Measurements from ENCODE around the gene ZNF444.
A peak's percentile ranks its signal among the peaks of the same experiment; 100 is the strongest.

The ZNF444 gene

DNA sequence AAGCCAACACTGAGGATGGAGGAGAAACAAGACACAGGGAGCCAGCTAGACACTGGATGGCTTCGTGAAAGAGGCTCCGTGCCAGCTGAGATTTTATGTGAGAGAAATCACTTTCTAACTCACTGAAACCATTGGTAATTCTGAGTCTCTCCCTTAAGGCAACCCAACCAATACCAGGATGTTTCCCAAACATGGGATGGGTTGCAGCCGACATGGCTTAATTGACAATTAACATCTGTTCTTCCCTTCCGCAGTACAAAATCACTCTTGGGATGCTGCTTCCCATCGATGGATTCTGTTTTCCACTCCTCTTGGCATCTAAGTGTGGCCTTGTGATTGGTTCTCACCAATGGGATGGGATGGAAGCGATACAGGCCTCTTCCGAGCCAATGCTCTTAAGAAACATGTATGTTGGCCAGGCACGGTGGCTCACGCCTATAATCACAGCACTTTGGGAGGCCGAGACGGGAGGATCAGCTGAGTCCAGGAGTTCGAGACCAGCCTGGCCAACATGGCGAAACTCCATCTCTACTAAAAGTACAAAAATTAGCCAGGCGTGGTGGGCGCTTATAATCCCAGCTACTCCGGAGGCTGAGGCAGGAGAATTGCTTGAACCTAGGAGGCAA, 17.7 kb upstream of the ZNF444 start:
- DNase-seq, result no peak

DNA sequence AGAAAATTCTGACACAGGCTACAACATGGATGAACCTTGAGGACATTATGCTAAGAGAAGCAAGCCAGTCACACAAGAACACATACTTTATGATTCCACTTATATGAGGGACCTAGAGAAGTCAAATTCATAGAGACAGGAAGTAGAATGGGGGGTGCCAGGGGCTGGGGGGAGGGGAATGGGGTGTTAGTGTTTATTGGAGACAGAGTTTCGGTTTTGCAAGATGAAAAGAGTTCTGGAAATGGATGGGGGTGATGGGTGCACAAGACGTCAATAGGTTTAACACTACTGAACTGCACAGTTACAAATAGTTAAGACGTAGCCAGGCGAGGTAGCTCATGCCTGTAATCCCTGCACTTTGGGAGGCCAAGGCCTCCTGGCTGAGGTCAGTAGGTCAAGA, 16.5 kb upstream of the ZNF444 start:
- DNase-seq, result no peak

DNA sequence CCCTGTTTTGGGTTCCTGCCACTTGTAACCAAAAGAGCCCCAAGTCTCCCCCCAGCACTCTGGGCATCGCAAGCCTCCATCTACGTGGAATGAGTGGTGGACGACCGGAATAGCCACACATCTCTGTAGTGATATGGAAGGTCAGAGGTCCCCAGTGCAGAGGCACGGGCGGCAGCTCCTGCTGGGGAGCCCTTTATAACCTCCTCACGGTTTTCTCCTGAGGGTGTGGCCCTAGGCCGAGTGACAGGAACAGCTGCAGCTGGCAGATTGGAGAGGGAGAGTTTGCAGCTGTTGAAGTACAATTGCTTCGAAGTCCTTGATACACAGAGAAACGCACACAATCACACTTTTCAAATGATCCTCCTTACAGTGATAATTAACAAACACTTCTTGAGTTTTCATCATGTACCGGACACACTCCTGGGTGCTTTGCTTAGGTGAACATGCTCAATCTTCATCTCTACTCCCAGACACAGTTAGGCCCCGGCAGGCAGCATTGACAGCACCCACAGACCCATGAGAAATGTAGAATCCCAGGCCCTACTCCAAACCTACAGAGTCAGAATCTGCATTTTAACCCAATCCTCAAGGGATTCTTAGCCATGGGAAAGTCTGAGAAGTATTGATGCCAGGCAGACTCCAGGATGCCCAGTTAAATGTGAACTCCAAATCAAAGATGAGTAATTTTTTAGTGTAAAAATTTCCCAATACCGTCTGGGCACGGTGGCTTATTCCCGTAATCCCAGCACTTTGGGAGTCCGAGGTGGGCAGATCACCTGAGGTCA, 15.1 kb upstream of the ZNF444 start:
- no peak for DNase-seq

DNA sequence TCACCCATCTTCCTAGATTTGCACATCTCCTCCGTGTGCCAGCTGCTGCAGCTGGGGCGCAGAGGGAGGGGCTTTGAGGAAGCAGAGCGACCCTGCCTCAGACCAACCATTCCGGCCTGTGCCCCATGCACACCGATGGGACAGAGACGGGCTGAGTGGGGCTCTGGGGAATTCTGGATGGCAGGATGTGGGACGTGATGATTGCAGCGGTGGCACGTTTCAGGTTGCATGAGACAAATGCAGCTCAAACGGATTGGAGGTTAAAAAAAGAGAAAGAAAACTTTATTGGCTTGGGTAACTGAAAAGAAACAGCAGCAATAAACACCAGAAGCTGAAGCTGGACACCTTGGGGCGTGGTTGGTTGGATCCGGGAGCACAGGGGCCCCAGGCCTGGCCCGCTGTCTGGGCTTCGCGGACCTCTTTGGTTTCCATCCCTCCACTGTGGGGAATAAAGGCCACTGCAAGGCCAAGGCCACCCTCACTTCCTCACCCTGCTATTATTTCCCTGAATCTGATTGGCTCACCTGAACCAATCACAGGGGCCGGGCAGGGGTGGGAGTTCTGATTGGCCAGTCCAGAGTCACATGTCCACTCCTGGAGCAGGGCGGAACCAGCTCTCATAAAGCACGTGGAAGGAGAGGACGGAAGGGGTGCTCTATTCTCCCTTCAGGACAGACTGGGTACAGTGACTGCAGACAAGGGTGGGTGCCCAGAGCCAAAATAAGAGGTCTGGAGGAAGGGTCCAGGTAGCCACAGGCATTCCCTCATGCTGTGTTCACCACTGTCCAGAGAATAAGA, 13.9 kb upstream of the ZNF444 start:
- no peak for DNase-seq

DNA sequence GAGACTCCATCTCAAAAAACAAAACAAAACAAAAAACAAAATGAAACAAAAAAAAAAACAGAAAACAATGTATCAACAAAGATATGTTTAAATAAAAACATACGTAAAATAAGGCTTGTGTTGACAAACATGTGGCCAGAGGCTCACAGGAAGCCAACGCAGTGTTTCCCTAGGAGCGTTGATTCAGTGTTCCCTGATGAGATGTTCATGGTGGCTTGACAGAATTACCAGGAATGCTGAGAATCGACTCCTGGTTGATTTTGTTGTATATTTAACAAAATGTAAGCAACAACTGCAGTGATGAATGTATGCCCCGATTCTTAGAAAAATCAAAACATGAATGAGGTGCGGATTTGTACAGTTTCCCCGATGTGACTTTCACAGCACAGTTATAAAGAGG, 11.1 kb upstream of the ZNF444 start:
- DNase-seq, result no peak

DNA sequence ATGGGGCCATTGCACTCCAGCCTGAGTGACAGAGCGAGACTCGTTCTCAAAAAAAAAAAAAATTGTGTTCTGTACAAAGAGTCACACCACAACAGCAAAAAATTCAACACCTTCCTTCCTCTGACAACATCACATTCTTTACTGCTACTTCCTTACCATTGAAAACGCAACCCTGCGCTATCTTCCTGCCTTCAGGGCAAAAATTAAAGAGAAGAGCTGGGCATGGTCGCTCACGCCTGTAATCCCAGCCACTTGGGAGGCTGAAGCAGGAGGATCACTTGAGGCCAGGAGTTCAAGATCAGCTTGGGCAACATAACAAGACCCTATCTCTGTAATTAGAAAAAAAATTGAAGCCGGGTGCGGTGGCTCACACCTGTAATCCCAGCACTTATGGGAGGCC, 9.4 kb upstream of the ZNF444 start:
- DNase-seq, result no peak

DNA sequence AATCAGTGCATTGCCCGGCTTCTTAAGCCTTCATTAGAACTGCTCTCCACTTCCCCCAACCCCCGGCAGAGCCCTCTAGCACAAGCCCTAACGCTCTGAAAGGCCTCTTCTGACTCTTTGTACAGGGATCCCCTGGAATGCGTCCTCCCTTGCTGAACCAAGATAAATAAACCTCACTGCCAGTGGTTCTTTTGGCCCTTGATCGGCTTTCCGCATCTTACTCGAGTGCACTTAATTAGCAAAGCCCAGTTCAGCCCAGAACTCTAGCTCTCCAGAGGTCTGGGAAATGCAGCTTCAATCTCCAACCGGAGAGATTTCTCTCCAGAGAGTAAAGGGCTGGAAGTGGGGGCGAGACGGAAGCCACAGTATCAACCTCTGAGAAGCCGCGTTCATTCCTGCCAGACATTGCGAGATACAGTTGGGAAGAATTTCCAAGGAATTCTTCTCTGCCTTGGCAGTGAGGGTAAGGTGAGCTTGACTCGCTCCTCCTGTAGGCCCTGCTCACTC, 8.7 kb upstream of the ZNF444 start:
- no peak for DNase-seq

DNA sequence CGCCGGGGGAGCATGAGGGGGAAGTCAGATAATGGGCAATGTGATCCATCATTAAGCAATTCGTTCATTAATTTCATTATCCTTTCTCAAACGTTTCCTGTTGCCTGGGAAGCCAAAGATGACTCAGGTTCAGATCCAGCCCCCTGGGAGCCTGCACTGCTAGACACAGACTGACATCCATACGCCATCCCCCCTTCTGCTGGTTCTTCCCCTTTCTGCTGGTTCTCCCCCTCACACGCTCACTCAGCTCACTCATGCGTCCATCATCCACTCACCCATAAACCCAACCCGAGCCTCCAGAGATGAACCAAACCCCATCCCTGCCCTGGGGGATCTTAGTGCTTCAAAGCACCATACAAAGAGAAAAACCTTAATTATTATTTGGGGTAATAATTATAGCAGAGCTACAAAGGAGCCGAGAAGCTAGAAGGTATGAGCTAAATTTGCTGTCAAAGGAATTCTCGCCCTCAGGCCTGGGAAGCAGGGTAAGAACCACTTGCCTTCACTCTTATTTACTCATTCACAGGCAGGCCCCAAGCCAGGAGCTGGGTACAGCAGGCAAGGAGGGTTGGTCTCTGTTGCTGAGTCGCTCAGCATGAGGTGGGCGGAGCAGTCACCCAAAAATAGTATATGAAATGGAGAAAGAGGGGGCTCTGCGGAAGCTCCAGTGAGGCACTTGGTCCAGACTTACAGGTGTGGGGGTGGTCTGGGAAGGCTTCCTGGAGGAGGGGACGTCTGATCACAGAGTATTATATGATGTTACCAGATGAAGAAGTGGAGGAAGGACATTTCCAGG, 7.0 kb upstream of the ZNF444 start:
- peak in 1 of 2 donors; percentile 34 for DNase-seq

DNA sequence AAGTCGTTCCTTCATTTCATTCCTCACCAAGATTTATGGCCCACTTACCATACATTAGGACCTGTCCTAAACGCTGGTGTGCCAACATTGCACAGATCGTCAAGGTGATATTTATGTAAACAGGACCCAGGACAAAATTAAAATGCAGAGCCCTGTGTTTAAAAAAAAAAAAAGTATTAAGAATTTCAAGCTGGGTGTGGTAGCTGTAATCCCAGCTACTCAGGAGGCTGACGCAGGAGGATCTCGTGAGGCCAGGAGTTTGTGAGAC, 6.5 kb upstream of the ZNF444 start:
- DNase-seq, result no peak

DNA sequence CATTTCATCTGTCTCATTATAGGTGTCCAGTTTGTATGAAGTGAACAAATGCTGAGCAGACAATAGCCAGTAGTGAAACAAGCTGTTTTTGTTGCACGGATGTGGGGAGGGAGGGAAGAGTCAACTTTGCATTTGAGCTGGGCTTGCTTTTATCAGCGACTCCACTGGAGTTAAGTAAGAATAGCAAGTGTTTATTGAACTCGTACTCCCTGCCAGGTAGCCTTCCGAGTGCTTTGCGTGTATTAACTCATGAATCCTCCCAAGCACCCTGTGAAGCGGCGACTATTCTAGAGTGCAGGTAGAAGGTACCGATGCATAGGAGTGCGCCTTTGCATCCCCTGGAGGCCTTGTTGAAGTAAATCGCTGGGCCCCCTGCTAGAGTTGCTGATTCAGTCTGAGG, 4.7 kb upstream of the ZNF444 start:
- no peak for DNase-seq

DNA sequence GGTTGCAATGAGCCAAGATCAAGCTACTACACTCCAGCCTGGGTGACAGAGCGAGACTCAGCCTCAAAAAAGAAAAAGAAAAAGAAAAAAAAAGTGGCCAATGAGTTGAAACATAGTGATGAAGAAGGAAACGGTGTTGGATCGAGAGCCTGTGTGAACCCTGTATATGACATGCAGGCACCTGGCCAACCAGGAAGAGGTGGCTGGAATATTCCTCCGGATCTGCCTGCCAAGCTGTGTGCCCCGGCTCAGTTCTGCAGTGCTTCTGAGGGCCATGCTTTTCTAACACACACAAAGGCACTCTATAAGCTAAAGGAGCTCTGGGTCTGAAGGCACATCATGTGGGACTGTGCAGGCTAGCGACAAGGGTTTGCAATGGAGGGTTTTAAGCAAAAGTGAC, 3.7 kb upstream of the ZNF444 start:
- no peak for DNase-seq

DNA sequence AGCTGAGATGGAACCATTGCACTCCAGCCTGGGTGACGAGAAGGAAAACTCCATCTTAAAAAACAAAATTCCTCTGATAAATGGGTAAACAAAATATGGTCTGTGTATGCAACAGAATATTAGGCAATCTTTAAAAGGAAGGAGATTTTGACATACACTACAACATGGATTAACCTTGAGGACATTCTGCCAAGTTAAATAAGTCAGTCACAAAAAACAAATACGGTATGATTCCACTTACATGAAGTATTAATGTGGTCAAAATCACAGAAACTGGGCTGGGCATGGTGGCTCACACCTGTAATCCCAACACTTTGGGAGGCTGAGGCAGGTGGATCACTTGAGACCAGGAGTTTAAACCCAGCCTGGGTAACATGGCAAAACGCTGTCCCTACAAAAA, 3.0 kb upstream of the ZNF444 start:
- DNase-seq, result no peak

DNA sequence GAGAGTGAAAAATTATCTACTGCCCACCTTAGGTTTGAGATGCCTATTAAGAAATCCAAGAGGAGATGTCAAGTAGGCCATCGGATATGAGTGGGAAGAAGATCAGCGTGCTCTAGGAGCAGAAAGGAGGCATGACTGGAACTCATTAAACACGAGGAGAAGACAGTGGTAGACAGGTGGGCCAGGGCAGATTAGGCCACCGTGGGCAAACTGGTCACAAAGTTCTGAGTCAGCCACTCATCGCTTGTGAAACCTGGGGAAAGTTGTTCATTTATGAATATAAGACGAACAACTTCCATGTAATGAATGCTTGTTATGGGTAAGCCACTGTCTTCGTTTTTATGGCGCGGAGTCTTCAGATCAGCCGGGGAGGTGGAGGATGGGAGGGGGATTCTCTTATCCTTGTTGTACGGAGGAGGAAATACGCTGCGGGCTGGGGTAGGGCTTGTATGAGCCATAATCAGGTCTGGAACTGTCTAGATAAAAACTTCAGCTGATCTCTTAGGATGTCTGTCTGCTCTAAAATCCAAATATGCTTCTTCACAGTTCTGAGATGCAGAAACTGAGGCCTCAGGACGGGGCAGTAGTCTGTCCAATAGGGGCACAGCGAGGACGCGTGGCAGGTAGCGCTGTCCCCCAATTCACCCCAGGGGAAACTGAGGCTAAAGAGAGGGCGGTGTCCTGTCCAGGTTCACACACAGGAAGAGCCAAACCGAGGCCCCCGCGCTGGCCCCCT, 1.1 kb upstream of the ZNF444 start:
- DNase-seq, result no peak

DNA sequence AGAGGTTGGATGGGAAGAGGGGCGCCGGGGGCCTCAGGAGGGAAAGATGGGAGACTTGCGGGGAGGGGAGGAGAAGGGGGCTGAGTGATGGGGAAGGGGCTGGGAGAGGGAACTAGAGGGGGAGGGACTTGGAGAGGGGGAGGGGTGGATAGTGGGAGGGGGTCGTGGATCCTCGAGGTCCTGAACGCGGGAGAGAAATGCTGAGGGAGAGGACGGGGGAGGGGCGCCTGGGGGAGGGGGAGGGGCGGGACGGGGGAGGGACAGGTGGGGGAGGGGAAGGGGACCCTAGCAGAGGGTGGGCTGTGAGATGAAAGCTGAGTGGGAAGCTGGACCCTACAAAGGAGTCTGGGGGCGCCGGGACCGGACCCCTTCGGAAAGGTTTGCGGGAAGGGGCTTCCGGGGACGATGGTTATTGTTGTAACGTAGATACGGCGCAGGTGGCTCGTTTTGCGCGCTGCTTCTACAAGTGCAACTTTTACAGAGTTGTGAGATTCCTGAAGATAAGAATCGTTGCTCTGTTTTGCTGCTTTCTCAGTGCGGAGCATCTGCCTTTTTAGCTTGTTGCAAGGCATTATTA, 418 bp downstream of the ZNF444 start:
- DNase-seq, result no peak

DNA sequence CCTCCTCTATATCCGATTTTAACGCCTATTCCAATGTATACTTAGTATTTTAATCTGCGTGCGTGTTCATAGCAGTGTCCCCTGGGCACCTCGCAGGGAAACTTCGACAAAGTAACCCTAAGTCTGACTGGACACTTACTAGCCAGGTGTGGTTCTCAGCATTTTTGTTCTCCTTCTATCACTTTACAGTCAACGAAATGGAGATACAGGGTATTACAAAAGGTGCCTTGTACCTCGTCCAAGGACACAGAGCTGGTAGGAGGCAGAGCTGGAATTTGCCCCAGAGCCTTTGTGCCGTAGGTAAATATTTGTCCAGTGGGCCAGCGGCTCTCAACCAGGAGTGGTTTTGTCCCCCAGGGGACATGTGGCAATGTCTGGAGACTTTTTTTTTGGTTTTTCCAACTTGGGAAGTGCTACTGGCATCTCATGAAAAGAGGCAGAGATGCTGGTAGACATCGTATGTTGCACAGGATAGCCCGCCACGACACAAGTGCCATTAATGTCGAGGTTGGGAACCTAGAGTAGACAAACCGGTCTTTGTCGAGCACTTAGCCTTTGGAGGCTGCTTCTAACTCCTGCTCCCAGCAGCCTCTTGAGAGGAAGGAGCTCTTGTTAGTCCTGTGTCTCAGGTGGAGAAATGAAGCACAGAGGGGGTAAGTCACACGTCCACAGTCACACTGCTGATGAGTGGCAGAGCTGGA, 1.1 kb downstream of the ZNF444 start:
- DNase-seq, result no peak

DNA sequence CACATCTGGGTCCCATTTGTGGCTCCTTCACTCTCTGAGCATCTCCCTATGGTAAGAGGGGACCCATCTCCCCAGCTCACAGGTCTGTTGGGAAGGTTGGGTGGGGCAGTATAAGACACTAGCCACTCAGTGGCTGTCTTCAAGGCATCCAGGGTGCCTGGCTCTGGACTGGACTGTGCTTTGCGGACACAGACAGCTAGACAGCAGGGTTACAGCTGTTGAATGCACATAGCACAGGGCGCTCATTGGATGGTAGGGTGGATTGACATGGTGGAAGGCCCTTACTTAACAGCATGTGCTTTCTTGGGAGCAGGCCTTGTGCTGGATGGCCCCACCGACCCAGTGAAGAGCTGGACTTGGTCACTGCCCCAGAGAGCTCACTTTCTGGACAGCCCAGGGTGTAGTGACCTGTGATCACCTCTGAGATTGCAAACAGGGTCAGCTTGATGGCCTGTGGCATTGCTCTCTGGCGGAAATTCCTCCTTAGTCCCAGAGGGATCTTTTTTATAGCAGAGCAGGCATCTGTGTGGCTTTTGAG, 1.9 kb downstream of the ZNF444 start:
- DNase-seq, result no peak

DNA sequence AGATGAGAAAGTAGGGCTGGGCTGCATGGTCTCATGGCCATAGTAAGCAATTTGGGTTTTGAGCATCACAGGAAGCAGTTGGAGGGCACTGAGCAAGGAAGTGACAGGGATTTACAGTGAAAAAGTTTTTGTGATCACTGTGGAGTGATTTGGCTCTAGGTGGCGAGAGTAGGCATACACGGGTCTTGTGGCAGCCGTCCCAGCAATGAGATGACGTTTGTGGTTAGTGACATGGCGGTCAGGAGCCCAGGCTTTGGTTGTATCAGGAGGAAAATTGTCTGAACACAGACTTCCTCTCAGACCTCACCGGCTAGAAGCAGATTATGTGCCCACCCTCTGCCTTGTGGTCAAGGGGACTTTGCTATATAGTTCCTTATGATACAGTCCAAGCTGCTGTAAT, 3.3 kb downstream of the ZNF444 start:
- DNase-seq, result peak in 1 of 2 donors; percentile 18

DNA sequence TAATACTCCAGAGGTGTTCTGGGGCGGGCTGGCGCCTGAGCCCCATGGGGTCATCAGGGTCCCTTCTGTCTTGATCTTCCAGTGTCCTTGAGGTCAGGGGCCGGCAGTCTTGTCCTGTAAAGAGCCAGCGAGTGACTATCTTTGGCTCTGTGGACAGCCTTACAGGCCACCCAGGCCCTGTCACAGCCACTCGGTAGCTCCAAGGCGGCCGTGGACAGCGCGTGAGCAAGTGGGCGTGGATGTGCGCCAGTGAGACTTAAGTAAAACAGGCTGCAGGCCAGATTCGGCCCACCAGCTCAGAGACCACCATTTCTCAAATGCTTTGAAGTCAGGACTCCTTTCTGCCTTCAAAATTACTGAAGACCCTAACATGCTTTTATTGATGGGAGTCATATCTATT, 3.7 kb downstream of the ZNF444 start:
- DNase-seq, result no peak

DNA sequence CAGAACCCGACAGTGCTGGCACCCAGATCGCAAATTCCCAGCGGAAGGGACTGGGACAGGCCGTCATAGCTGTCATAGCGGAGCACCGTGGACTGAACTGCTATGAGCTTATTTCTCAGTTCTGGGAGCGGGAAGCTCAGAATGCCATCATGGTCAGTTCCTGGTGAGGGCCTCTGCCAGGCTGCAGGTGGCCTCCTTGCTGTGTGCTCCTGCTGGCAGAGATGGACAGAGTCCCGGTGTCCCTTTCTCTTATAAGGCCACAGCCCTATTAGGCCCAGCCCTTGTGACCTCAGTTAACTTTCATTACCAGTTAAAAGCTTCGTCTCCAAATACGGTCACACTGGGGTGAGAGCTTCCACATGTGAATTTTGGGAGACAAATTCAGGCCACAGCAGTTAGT, 4.6 kb downstream of the ZNF444 start:
- DNase-seq, result no peak

DNA sequence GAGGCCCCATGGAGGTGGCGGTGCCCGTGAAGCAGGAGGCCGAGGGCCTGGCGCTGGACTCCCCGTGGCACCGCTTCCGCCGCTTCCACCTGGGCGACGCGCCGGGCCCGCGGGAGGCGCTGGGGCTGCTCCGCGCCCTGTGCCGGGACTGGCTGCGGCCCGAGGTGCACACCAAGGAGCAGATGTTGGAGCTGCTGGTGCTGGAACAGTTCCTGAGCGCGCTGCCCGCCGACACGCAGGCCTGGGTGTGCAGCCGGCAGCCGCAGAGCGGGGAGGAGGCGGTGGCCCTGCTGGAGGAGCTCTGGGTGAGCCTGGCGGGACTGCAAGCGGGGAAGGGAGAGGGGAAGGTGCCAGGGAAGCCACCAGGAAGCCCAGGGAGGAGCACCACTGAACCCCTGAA, 5.8 kb downstream of the ZNF444 start:
- no peak for DNase-seq

DNA sequence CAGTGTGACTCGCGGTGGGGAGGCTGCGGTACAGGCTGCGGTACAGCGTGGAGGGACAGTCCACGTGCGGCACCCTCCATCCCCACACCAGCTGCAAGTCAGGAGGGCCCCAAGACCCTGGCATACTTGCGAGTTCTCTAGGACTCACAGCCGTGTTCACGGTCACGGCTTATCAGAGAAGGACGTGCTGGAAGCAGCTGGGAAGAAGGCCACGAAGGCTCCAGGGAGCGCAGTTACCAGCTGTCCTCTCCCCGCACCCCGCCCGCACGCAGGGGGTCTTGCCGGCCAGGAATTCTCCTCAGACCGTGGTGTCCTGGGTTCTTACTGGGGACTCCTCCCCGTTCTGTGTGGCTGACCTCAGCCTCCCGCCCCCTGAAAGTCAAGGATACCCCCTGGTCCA, 6.2 kb downstream of the ZNF444 start:
- DNase-seq, result no peak

Data from bone marrow (tissue), 2 donors.